IMR-90 (cell line): Measurements from ENCODE around the gene BTBD2. TPM values are rescaled to one million over a fixed set of nuclear protein-coding genes. Genes with fewer than 3 reads are reported as not detected.

Experiments used
- ATAC-seq: fragments of 200-7000 bp; cut with Tn5 transposase; 2 replicates; pipeline ENCODE4 v1.9.1; 2020; ENCODE audit warnings: low read depth, mild to moderate bottlenecking, moderate library complexity
- BruUV-seq: library from RNA; stranded (reverse); fragments of 400-500 nt; replicated peaks from 2 replicates; lab custom pipeline; 2021; lab: Mats Ljungman, UMichigan
- CTCF ChIA-PET: fragments of 300-600 bp; formaldehyde crosslinking; extraction: SDS; loops from one replicate; lab custom pipeline; 2021; ENCODE audit warnings: antibody characterized with exemption; lab: Yijun Ruan, JAX
- POLR2A ChIA-PET: fragments of 300-600 bp; sonication (Branson Sonifier 250); formaldehyde crosslinking; loops from one replicate; lab custom pipeline; 2022; ENCODE audit warnings: antibody characterized with exemption; ENCODE audit not compliant: unreplicated experiment; lab: Charles Lee
- DNase-seq: peaks from one replicate; pipeline ENCODE4 v3.0.0; 2013
- H2AFZ ChIP-seq: replicated peaks from 2 replicates; pipeline ENCODE3; 2013; ENCODE audit warnings: low read length, mild to moderate bottlenecking; ENCODE audit not compliant: poor library complexity
- H2AK5ac ChIP-seq: 2 replicates; pipeline ENCODE4 v1.6.1; 2013; ENCODE audit warnings: low read depth, low read length, inconsistent platforms
- H2AK9ac ChIP-seq: replicated peaks from 2 replicates; pipeline ENCODE3; 2013; ENCODE audit warnings: mild to moderate bottlenecking, low read depth, low read length, moderate library complexity; ENCODE audit not compliant: poor library complexity
- H2BK120ac ChIP-seq: 2 replicates; pipeline ENCODE4 v1.6.1; 2013; ENCODE audit warnings: low read depth, low read length, inconsistent platforms
- H2BK15ac ChIP-seq: 3 replicates; pipeline ENCODE4 v1.6.1; 2013; ENCODE audit warnings: low read depth, low read length, inconsistent platforms
- H2BK20ac ChIP-seq: 2 replicates; pipeline ENCODE4 v1.6.1; 2013; ENCODE audit warnings: low read depth, mild to moderate bottlenecking, inconsistent platforms, low read length, moderate library complexity
- H2BK5ac ChIP-seq: 2 replicates; pipeline ENCODE4 v1.6.1; 2013; ENCODE audit warnings: mild to moderate bottlenecking, low read depth, low read length, inconsistent platforms; ENCODE audit not compliant: poor library complexity, severe bottlenecking
- H3K14ac ChIP-seq: replicated peaks from 2 replicates; pipeline ENCODE4 v1.6.1; 2013; ENCODE audit warnings: low read depth, low read length, inconsistent platforms
- H3K18ac ChIP-seq: 2 replicates; pipeline ENCODE4 v1.6.1; 2013; ENCODE audit warnings: low read depth, low read length, control low read depth
- H3K23ac ChIP-seq: 2 replicates; pipeline ENCODE4 v1.6.1; 2013; ENCODE audit warnings: low read depth, low read length, inconsistent platforms
- H3K27ac ChIP-seq: 2 replicates; pipeline ENCODE4 v1.5.1; 2013; ENCODE audit warnings: mild to moderate bottlenecking, control low read depth, low read length; ENCODE audit not compliant: insufficient read depth
- H3K27me3 ChIP-seq: 2 replicates; pipeline ENCODE4 v1.6.1; 2013; ENCODE audit warnings: low read length; ENCODE audit not compliant: control insufficient read depth, insufficient read depth
- H3K36me3 ChIP-seq: 2 replicates; pipeline ENCODE4 v1.6.1; 2013; ENCODE audit warnings: low read length, mixed read lengths; ENCODE audit not compliant: control insufficient read depth, insufficient read depth
- H3K4ac ChIP-seq: 2 replicates; pipeline ENCODE4 v1.6.1; 2013; ENCODE audit warnings: low read depth, low read length, inconsistent platforms
- H3K4me1 ChIP-seq: 2 replicates; pipeline ENCODE4 v1.6.1; 2013; ENCODE audit warnings: low read length, mixed read lengths; ENCODE audit not compliant: control insufficient read depth, insufficient read depth
- H3K4me2 ChIP-seq: 2 replicates; pipeline ENCODE4 v1.6.1; 2013; ENCODE audit warnings: low read depth, mild to moderate bottlenecking, control low read depth, low read length, moderate library complexity
- H3K4me3 ChIP-seq: 2 replicates; pipeline ENCODE4 v1.5.1; 2013; ENCODE audit warnings: low read depth, mild to moderate bottlenecking, control low read depth, low read length, moderate library complexity; ENCODE audit not compliant: insufficient read depth
- H3K56ac ChIP-seq: 2 replicates; pipeline ENCODE4 v1.6.1; 2013; ENCODE audit warnings: low read length, inconsistent platforms; ENCODE audit not compliant: insufficient read depth; ENCODE audit errors: extremely low read depth
- H3K79me1 ChIP-seq, 2 experiments: 2 replicates each; pipeline ENCODE4 v1.6.1; 2013; ENCODE audit warnings: low read length in 2 of 2, inconsistent platforms in 1 of 2, low read depth in 1 of 2
- H3K9ac ChIP-seq: 2 replicates; pipeline ENCODE4 v1.6.1; 2013; ENCODE audit warnings: low read depth, low read length, control low read depth
- H3K9me1 ChIP-seq: 2 replicates; pipeline ENCODE4 v1.6.1; 2013; ENCODE audit warnings: low read length, inconsistent platforms; ENCODE audit not compliant: insufficient read depth
- H3K9me3 ChIP-seq: 2 replicates; pipeline ENCODE4 v1.6.1; 2013; ENCODE audit warnings: low read length; ENCODE audit not compliant: control insufficient read depth, insufficient read depth
- H4K20me1 ChIP-seq: 2 replicates; pipeline ENCODE4 v1.6.1; 2013; ENCODE audit warnings: low read length, inconsistent platforms; ENCODE audit not compliant: insufficient read depth
- H4K5ac ChIP-seq: 2 replicates; pipeline ENCODE4 v1.6.1; 2013; ENCODE audit warnings: mild to moderate bottlenecking, low read depth, low read length, control low read depth
- H4K8ac ChIP-seq, 2 experiments: 2 replicates each; pipeline ENCODE4 v1.6.1; 2013; ENCODE audit warnings: low read depth in 2 of 2, low read length in 2 of 2, control low read depth in 1 of 2, inconsistent platforms in 1 of 2
- H4K91ac ChIP-seq: 2 replicates; pipeline ENCODE4 v1.6.1; 2013; ENCODE audit warnings: low read depth, low read length, inconsistent platforms; ENCODE audit not compliant: insufficient read depth
- CHD1 ChIP-seq: IDR thresholded peaks from 2 replicates; pipeline ENCODE4 v1.6.1; 2012; ENCODE audit warnings: low read depth, low read length, improper control_type of control experiment
- ELK1 ChIP-seq: fragments of 150-350 bp; IDR thresholded peaks from 2 replicates; pipeline ENCODE4 v1.6.1; 2016; ENCODE audit warnings: low read depth, mild to moderate bottlenecking, low read length, moderate library complexity, borderline replicate concordance
- FOS ChIP-seq: fragments of 150-350 bp; IDR thresholded peaks from 2 replicates; pipeline ENCODE4 v1.6.1; 2016; ENCODE audit warnings: low read depth, low read length
- NFE2L2 ChIP-seq: fragments of 150-350 bp; IDR thresholded peaks from 2 replicates; pipeline ENCODE4 v1.6.1; 2016; ENCODE audit warnings: low read depth, mild to moderate bottlenecking, low read length
- POLR2A ChIP-seq: IDR thresholded peaks from 2 replicates; pipeline ENCODE4 v1.6.1; 2012; ENCODE audit warnings: mild to moderate bottlenecking, low read depth, low read length
- RAD21 ChIP-seq: IDR thresholded peaks from 2 replicates; pipeline ENCODE4 v1.6.1; 2012; ENCODE audit warnings: low read length, improper control_type of control experiment
- SMC3 ChIP-seq: fragments of 150-350 bp; IDR thresholded peaks from 2 replicates; pipeline ENCODE4 v1.6.1; 2016; ENCODE audit warnings: low read depth, mild to moderate bottlenecking, antibody characterized with exemption, low read length, moderate library complexity
- WGBS, 2 experiments: methylation state at CpG; one replicate each; pipeline versions ENCODE4 v1.1.5 to v1.1.7; 2013; ENCODE audit warnings: missing lambda C conversion rate in 2 of 2; ENCODE audit not compliant: insufficient read length in 1 of 2; ENCODE audit errors: extremely low coverage in 2 of 2; 5-methylcytosine and 5-hydroxymethylcytosine counted together
- dilution Hi-C: fragments of 300-500 bp; cut with HindIII; formaldehyde crosslinking; loops from one replicate; pipeline ENCODE4 v1.14.3; 2018; ENCODE audit warnings: low sequenced_read_pairs; ENCODE audit not compliant: unreplicated experiment
- in situ Hi-C: fragments of 300-500 bp; cut with MboI; formaldehyde crosslinking; loops from 3 replicates; pipeline ENCODE4 v1.14.3; 2019; ENCODE audit warnings: low sequenced_read_pairs, inconsistent platforms, mixed read lengths
- intact Hi-C: fragments of 100-400 bp; cut with micrococcal nuclease; formaldehyde crosslinking; loops from 2 replicates; pipeline ENCODE4 v1.10.0; 2022
- polyA plus RNA-seq, 3 experiments: library from polyadenylated mRNA; depleted of rRNA; stranded (reverse); fragments of >200 nt; gene quantifications; 2 replicates each; pipeline ENCODE4 v1.2.3, GENCODE V29; 2012; ENCODE audit warnings: low replicate concordance in 1 of 3
- total RNA-seq: library from RNA; depleted of rRNA; stranded (reverse); fragments of >200 nt; gene quantifications from 2 replicates; pipeline ENCODE4 v1.2.3, GENCODE V29; 2012
- TF ChIP-seq, protein P1 (sequence below): conservative IDR thresholded peaks from 2 replicates; pipeline ENCODE4 v1.5.1; 2012; ENCODE audit warnings: mild to moderate bottlenecking, low read depth, low read length, improper control_type of control experiment

BTBD2 gene
- total and polyA plus RNA-seq, 2 of the 4 experiments (the other 2 are of a cell fraction) = 24.4 to 65.7 TPM

GRCh38 chr19:2041433-2041682 is 25.8 kb upstream of the BTBD2 start:
- Histone ChIP-seq H3K56ac (no peak overlapping the region), H3K4me3 (no peak overlapping the region), H3K4me2 (no peak overlapping the region), H4K8ac (no peak overlapping the region; a peak in 1 of 4 replicates), H4K20me1 (peaks cover 20% of the 10 kb centered on the region), H2BK5ac (peak overlapping the region; percentile 53), H3K27me3 (no peaks in the 10 kb centered on the region), H2BK20ac (no peak overlapping the region), H3K4ac (no peak overlapping the region), H4K91ac (no peak overlapping the region), H3K14ac (no peak overlapping the region), H3K18ac (no peak overlapping the region), H4K5ac (peak overlapping the region; percentile 65; the same call in 1 of the 2 replicates), H2BK120ac (no peak overlapping the region), H3K36me3 (peaks cover 54% of the 10 kb centered on the region), H2AFZ (no peak overlapping the region), H3K9ac (no peak overlapping the region), H3K23ac (no peak overlapping the region), H2AK9ac (peak overlapping the region; percentile 44), H3K4me1 (peaks cover 14% of the 10 kb centered on the region), H2AK5ac (no peak overlapping the region; the same call in 1 of the 2 replicates), H2BK15ac (no peak overlapping the region), H3K9me3 (no peaks in the 10 kb centered on the region), H3K9me1 (0 out of 2 replicates have a peak, but pooled peaks cover 4% of the 10 kb centered on the region), H3K27ac (no peak overlapping the region), H3K79me1 (peaks cover 5 to 30% of the 10 kb centered on the region in 2 experiments; a peak in 3 of 4 replicates)
- BruUV-seq = no TSS peak
- no peak for DNase-seq
- intact Hi-C loops = no loop called here
- no peak for ATAC-seq
- TF ChIP-seq RAD21 (no peak), FOS (no peak), CHD1 (no peak), SMC3 (no peak), POLR2A (no peak), NFE2L2 (no peak), ELK1 (no peak)
- TF ChIP-seq, protein P1, sequence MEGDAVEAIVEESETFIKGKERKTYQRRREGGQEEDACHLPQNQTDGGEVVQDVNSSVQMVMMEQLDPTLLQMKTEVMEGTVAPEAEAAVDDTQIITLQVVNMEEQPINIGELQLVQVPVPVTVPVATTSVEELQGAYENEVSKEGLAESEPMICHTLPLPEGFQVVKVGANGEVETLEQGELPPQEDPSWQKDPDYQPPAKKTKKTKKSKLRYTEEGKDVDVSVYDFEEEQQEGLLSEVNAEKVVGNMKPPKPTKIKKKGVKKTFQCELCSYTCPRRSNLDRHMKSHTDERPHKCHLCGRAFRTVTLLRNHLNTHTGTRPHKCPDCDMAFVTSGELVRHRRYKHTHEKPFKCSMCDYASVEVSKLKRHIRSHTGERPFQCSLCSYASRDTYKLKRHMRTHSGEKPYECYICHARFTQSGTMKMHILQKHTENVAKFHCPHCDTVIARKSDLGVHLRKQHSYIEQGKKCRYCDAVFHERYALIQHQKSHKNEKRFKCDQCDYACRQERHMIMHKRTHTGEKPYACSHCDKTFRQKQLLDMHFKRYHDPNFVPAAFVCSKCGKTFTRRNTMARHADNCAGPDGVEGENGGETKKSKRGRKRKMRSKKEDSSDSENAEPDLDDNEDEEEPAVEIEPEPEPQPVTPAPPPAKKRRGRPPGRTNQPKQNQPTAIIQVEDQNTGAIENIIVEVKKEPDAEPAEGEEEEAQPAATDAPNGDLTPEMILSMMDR = no peak
- 100% methylated on average over 2 of the region's 6 CpGs; no CpG with 5 or more reads in 1 of the 2 experiments for WGBS, 2 experiments
- in situ Hi-C loops = no loop called here
- dilution Hi-C loops = no loop called here
- CTCF ChIA-PET = no interaction called here
- POLR2A ChIA-PET = no interaction called here
